GM12874 (cell line): Measurements from ENCODE around the gene GABBR2.

Experiments
- CTCF ChIP-seq: IDR thresholded peaks from 2 replicates; pipeline ENCODE4 v1.5.1; 2011; ENCODE audit warnings: low read depth, mild to moderate bottlenecking, control low read depth, low read length, moderate library complexity; ENCODE audit not compliant: insufficient read depth

Gene GABBR2

GRCh38 chr9:98367923-98368322 is 340.8 kb downstream of the GABBR2 start:
- TF ChIP-seq CTCF: no peak

- no peak for TF ChIP-seq CTCF
Measured at GRCh38 chr9:98367371-98367900, 341.3 kb downstream of the GABBR2 start.

- no peak for TF ChIP-seq CTCF
Measured at GRCh38 chr9:98365781-98366180, 343.0 kb downstream of the GABBR2 start.

GRCh38 chr9:98365227-98365669 is 343.5 kb downstream of the GABBR2 start:
- TF ChIP-seq CTCF: peak; percentile 35; the same call in 1 of the 2 replicates

- no peak for TF ChIP-seq CTCF
Measured at GRCh38 chr9:98364086-98364485, 344.6 kb downstream of the GABBR2 start.

GRCh38 chr9:98363644-98364043 is 345.1 kb downstream of the GABBR2 start:
- no peak for TF ChIP-seq CTCF

GRCh38 chr9:98362624-98363252 is 346.0 kb downstream of the GABBR2 start:
- TF ChIP-seq CTCF: no peak
